NCI-H524 (cell line): ENCODE results near the gene AGFG2.
"Not testable (repeated sequence)": the region's sequence is repeated elsewhere in the genome, so short reads cannot be mapped to it uniquely, and the experiment has no call there.

Experiments
- DNase-seq, 2 experiments: peaks; one replicate each; lab custom pipeline; 2025; lab: John Stamatoyannopoulos, UW

The AGFG2 gene

GRCh38 chr7:100538654-100539435 is at the start of gene AGFG2:
Gene AGFG2 (plus strand): TSS chr7:100539203. CDS start chr7:100539347, 144 bp downstream.
- DNase-seq = peak; percentile 98 to 99

DNA sequence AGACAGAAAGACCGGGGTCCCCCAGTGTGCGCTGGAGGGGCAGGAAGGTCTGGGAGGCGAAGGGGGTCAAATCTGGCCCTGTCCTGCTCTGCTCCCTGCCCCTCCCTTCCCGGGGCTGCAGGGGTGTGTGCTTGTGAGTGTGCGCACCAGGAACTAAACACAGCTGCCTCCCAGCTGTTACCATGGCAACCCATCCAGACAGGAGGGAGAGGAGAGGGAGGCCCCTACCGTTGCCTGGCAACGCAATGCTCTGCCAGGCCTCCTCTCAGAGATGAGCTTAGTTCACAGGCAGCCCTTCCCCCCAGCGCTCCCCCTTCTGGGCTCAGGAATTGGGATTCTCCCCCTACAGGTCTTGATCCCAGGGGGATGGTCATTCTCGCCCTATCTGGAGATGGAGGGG is 49.2 kb upstream of the AGFG2 start:
- DNase-seq = peak; percentile 98 to 99

GRCh38 chr7:100490483-100491191 is 48.4 kb upstream of the AGFG2 start:
- DNase-seq = no peak

- DNase-seq = no peak
Measured at GRCh38 chr7:100491192-100491578, 47.8 kb upstream of the AGFG2 start.

GRCh38 chr7:100492738-100493475 is 46.1 kb upstream of the AGFG2 start:
- no peak for DNase-seq

- no peak for DNase-seq
Measured at GRCh38 chr7:100493476-100494264, 45.3 kb upstream of the AGFG2 start.

- DNase-seq = no peak
Measured at GRCh38 chr7:100496509-100496908, 42.5 kb upstream of the AGFG2 start.

- DNase-seq = not testable (repeated sequence)
Measured at GRCh38 chr7:100500743-100501142, 38.3 kb upstream of the AGFG2 start.

- not testable (repeated sequence) for DNase-seq
Measured at GRCh38 chr7:100504031-100504430, 35.0 kb upstream of the AGFG2 start.

GRCh38 chr7:100504887-100505611 is 34.0 kb upstream of the AGFG2 start:
- no peak for DNase-seq

- DNase-seq = peak in 1 of 2 experiments; percentile 5
Measured at GRCh38 chr7:100506356-100506923, 32.6 kb upstream of the AGFG2 start.

- DNase-seq = peak; percentile 35 to 46
Measured at GRCh38 chr7:100509231-100509630, 29.8 kb upstream of the AGFG2 start.

DNA sequence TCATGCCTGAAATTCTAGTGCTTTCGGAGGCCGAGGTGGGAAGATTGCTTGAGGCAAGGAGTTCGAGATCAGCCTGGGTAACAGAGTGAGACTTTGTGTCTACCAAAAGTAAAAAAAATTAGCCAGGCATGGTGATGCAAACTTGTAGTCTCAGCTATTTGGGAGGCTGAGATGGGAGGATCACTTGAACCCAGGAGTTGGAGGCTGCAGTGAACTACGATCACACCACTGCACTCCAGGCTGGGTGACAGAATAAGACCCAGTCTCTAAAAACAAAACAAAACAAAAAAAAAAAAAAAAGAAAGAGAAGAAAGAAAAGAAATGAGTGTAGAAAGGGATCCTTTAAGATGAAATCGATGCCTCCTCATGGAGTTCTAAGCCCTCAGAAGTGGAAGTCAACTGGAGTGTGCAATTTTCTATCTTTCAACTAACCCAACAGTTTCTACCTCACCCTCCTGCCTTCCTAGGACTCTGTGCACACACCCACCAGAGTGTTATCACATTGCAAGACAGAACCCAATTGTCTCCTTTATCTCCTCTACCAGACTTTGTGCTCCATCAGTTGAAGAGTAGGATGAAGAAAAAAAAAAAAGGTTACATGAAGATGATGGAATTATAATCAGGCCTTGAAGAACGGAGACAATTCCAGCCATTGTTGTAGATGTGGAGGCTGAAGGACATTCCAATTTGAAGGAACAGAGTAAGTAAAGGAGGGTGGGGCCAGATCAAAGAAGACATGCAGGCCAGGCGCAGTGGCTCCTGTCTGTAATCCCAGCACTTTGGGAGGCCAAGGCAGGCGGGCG is 28.4 kb upstream of the AGFG2 start:
- no peak for DNase-seq

GRCh38 chr7:100513212-100513810 is 25.7 kb upstream of the AGFG2 start:
- no peak for DNase-seq

GRCh38 chr7:100515072-100515532 is 23.9 kb upstream of the AGFG2 start:
- no peak for DNase-seq

GRCh38 chr7:100516135-100516812 is 22.7 kb upstream of the AGFG2 start:
- DNase-seq = no peak

GRCh38 chr7:100517305-100517704 is 21.7 kb upstream of the AGFG2 start:
- DNase-seq = no peak

DNA sequence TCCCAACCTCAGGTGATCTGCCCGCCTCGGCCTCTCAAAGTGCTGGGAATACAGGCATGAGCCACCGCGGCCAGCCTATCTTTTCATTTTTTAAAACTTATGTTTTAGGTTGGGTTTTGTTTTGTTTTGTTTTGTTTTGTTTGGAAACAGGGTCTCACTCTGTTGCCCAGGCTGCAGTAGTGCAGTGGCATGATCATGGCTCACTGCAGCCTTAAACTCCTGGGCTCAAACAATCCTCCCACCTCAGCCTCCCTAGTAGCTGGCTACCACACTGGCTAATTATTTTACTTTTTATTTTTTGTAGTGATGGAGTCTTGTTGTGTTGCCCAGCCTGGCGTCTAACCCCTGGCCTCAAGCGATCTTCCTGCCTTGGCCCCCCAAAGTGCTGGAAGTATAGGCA is 19.4 kb upstream of the AGFG2 start:
- no peak for DNase-seq

DNA sequence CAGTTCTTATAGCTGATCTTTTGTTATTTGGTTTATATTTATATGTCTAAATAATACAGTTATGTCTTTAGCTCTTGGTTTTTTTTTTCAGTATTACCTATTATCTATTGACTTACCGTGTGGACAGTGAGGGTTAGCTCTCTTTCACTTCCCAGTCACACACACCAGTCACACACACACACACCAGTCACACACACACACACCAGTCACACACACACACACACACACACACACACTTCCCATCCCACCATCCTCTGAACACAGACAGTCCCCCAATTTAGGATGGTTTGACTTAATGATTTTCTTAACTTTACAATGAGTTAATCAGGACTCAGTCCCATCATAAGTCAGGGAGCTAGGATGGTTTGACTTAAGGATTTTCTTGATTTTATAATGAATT is 18.9 kb upstream of the AGFG2 start:
- no peak for DNase-seq
